HG02642 (cell line): ENCODE measurements around the gene NCKAP5.

Source experiments
- ATAC-seq: cut with Tn5 transposase; IDR thresholded peaks from one replicate; pipeline ENCODE4 v1.9.1; 2021; ENCODE audit warnings: mild to moderate bottlenecking; ENCODE audit not compliant: unreplicated experiment, poor library complexity

Gene NCKAP5

DNA sequence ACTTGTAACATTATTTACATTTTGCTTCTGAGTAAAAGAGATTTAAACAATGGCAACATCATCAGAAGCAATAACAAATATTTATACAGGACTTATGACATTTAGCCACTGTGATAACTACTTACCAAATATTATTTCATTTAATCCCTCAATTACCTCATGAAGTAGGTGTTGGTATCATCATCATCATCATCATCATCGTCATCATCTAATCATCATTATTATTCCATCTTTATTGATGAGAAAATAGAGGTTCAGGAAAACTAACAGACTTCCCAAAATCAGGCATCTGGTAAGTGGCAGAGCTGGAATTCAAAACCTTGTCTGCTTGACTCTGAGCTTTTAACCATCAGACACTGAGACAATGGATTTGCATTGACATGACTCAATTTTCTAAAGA lies 204.4 kb downstream of the NCKAP5 start:
- no peak for ATAC-seq

- ATAC-seq = no peak
Measured at GRCh38 chr2:133362061-133362476, 206.2 kb downstream of the NCKAP5 start.

GRCh38 chr2:133360882-133361281 lies 207.4 kb downstream of the NCKAP5 start:
- ATAC-seq = no peak

GRCh38 chr2:133360190-133360589 lies 208.1 kb downstream of the NCKAP5 start:
- ATAC-seq = no peak

DNA sequence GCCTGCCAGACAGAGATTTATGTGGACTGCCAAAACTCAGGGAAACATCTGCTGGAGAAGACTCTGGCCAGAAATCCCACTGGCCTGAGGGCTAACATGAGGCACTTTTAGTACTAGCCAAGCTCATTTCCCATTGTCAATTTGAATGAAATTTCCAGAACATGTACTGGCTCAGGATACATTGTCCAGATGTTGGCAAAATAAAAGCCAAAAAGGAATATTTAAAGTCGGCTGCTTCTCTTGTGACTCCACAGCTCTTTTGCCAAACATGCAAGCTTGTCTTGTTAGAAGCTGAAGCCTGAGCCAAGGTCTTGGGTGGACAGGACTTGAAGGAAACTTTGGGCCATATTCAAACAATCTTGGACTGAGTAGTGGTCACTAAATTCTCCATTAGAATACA lies 215.5 kb downstream of the NCKAP5 start:
- no peak for ATAC-seq

DNA sequence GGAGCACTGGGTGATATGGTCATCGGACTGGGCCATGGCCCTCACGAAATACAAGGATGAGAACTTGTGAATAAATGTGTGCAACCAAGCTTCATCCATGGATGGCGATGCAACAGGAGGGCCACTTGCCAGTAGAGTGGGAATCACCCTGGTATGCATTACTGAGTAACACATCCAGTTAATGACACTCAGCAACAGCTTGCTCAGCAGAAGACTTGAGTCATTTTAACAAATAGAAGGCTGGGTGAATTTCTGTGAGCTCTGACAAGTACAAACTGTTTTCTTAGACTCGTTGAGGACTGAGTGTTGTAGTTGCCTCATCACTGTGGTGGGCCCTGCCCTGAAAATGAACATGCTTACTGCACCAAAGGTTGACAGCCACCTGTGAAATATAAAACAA lies 221.6 kb downstream of the NCKAP5 start:
- no peak for ATAC-seq

DNA sequence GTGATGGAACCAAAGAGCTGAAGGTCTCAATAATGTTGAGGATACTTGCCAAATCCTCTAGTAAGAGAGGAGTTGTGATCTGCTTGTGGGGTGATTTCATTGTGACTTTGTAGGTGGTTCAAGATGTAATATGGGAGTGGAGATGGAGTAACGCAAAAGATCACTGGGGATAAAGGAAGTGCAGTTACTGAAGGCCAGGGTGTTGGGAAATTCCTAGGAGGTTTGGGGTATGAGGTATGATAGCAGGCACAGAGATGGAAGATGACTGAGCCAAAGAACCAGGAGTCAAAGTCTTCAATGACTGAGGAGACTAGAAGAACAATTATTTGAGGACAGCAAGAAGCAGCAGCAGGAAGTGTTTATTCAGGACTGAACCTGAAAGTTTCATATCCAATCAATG lies 222.6 kb downstream of the NCKAP5 start:
- ATAC-seq = no peak

DNA sequence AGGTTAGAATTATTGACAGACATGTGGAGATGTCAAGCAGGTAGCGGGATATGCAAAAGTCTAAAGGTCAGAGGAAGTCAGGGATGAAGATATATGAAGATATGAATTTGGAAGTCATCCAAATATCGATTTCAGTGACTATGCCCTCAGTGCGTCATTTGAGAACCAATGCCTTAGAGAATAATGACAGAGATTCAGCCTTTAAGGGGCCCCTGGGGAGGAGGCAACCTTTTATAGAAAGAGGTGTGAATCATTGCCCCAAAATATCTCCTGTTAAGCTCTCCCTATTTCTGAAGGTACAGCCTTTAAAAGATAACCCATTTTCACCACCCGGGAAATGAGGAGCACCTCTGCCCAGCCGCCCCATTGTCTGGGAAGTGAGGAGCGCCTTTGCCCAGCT lies 223.4 kb downstream of the NCKAP5 start:
- no peak for ATAC-seq

- no peak for ATAC-seq
Measured at GRCh38 chr2:133343018-133343352, 225.3 kb downstream of the NCKAP5 start.

GRCh38 chr2:133342286-133343017 lies 225.8 kb downstream of the NCKAP5 start:
- ATAC-seq = no peak

GRCh38 chr2:133341575-133341974 lies 226.7 kb downstream of the NCKAP5 start:
- no peak for ATAC-seq

DNA sequence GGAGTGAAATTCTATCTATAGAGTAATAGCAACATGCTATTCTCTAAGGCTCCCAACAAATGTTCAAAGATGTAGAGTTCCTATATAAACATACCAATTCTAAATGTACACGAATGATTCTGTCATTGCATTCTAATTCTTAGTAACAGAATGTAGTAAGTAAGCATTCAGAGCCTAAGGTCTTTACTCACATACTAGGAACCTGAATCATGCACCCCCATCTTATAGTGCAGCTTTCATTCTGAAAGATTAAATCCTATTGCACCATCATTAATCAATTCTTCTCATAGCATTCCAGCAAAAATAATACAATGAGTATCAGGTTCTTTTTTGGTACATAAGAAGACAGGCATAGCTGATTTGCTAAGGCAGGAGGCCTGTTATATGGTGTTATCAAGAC lies 230.0 kb downstream of the NCKAP5 start:
- no peak for ATAC-seq

DNA sequence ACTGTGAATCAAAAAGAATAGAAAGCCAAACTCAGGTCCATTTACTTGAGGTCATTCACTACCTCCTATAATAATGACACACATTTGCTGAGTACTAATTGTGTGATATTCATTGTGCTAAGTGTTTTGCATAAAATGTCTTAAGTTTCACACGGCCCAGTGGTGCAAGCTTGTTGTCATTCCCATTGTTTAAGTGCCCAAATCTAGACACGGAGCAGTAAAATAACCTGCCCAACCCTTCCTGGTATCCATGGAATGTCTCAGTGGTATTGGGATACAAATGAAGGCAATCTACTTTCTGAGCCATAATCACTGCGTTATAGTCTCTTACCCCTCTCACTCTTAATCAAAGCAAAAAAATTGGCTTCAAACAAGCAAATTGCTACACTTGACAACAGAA lies 233.3 kb downstream of the NCKAP5 start:
- ATAC-seq = no peak

- no peak for ATAC-seq
Measured at GRCh38 chr2:133333181-133333580, 235.1 kb downstream of the NCKAP5 start.

DNA sequence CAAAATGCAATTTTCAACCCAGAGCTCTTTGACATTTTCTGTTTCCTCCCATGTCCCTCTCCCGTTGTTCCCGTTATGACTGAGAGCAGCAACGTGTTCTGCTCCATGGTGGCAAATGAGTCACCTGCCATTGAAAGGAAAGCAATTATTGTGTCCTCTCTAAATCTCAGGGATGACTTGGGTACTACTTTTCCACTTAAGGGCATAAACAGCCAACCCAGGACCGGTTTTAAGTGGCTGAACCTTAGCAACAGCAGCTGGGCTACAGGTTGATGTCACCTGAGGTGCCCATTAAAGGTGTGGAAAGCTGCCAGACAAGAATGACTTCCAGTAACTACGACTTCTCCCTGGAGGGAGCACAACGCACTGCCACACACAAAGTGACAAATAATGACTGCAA lies 236.8 kb downstream of the NCKAP5 start:
- no peak for ATAC-seq

- no peak for ATAC-seq
Measured at GRCh38 chr2:133326652-133327397, 241.4 kb downstream of the NCKAP5 start.

DNA sequence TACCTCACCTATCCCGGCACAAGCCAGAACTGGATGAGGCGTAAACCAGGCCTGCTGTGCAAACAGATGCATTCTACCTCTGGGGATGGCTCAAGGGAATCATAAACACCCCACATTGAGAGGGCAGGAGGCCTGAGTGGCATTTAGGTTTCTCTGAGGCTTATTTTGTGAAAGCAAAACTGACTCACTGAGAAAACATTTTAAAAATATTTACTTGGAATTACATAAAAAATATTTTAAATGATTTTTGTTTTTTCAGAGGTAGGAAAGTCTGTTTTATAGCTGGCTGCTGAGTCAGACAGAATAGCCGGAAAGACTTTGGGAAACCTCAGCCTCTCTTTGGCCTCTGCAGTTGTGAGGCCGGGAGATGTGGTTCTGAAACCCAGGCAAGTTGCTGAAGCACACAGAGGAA lies 244.1 kb downstream of the NCKAP5 start:
- no peak for ATAC-seq

GRCh38 chr2:133322909-133323308 lies 245.4 kb downstream of the NCKAP5 start:
- ATAC-seq = no peak

DNA sequence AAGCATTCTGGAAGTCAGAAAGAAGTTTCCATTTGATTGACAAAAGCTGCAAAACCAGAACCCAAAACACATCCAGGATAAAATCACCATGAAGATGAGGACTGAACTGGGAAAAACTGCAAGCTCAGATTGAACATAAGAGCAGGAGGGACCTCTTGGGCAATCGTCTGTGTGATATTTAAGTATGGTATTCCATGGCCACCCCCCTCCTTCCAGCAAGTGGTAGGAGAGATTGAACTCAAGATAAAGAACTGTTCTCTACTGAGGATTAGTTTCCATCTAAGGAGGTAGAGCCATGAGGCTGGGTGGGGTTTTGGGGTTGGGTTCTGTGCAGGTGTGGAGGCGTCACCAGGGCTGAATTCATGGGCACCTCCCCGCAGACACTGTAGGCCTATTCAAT lies 251.1 kb downstream of the NCKAP5 start:
- no peak for ATAC-seq

- no peak for ATAC-seq
Measured at GRCh38 chr2:133316557-133316956, 251.7 kb downstream of the NCKAP5 start.

GRCh38 chr2:133315280-133315679 lies 253.0 kb downstream of the NCKAP5 start:
- ATAC-seq = no peak

- no peak for ATAC-seq
Measured at GRCh38 chr2:133314795-133315194, 253.5 kb downstream of the NCKAP5 start.
